GM18507 (cell line): ENCODE results near the gene NES.

Experiments used
- DNase-seq: peaks from one replicate; pipeline ENCODE4 v3.0.0; 2011; ENCODE audit warnings: low read depth; ENCODE audit not compliant: insufficient read length; ENCODE audit errors: extremely low spot score
- FAIRE-seq: peaks from 2 replicates; lab custom pipeline; 2011; peaks lifted over from hg19 to GRCh38; lab: Jason Lieb, UNC

The NES gene

DNA sequence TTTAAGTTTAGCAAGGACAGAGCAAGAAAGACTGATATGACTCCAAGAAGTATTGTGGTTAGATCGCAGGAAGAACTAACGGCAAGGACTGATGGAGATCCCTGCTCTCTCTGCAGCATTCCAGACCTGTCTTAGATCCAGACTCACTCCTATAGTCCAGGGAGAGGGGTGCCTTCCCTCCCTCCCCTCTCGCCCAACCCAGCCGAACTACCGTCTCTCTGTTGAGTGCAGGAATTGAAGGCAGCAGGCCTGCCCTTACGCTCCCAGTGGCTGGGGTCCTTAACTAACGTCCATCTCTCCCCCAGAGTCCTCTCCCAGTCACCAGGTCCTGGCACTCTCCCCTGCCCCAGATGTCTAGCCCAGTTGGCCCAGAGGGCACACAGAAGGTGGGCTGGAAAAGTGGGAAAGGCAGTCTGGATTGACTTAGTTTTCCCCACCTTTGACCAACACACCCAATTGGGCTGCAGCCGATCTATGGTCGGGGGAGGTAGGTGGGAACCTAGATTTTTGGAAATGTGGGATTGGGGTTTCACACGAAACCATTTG is 27.0 kb upstream of the NES start:
- DNase-seq (no peak), FAIRE-seq (no peak)

- FAIRE-seq (no peak), DNase-seq (no peak)
Observed at GRCh38 chr1:156703741-156704140, 26.5 kb upstream of the NES start.

GRCh38 chr1:156703336-156703735 is 26.1 kb upstream of the NES start:
- DNase-seq: no peak

DNA sequence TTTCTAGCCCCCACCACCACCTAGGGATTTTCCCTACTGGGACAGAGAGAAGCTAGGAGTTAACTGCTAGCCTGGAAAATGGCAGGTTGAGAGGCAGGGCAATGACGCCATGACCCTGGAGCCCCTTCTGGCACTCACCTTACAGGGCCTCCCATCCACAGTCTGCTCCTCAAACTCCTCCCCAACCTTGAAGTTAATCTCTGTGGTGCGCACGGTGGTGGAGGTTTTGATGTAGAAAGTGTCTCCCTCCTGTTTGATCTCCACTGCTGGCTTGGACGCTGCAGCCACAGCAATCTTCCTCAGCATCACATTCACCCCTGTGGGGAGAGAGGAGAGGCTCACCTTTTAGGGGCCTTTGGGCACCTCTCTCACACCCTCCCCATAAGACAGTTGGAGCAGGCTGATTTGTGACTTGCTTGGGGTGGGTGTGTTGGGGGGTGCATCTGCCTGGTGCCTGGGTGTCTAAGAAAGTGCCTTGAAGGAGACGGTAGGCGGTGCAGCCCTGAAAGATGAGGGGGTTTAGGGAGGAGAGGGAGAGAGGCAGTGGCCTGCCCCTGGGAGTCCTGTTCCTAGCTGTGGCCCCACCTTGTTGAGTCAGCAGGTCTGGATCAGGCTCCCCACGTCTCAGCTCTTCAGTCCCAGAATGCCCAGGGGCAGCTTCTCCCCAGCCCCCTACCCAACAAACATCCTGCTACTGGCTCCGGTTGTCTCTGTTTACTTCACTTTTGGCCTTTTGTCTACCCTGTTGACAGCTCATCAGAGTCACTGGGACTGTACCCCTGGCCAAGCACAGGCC is 23.7 kb upstream of the NES start:
- FAIRE-seq: no peak
- DNase-seq: no peak

More at GRCh38 chr1:156703336-156703735, 26.1 kb upstream of the NES start:
- no peak for FAIRE-seq

DNA sequence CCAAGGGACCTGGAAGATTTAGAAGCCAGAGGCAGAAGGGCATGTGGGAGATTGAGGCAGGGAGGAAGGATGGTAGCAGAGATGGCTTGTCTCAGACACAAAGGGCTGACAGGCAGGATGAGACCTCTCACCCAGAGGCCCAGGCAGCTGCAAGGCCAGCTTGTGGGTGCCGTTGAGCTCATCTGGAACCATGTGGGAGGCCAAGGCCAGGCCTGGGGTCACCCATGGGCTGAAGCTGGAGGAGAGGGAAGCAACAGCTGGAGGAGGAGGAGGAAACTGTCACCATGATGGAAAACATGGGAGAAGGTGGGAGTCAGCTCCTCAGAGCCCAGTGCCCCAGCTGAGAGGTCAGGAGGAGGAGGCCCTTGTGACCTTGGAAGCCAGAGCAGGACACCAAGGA is 21.8 kb upstream of the NES start:
- no peak for FAIRE-seq

GRCh38 chr1:156697481-156697880 is 20.3 kb upstream of the NES start:
- FAIRE-seq: no peak

More for the DNA sequence above, 21.8 kb upstream of the NES start:
- no peak for DNase-seq

DNA sequence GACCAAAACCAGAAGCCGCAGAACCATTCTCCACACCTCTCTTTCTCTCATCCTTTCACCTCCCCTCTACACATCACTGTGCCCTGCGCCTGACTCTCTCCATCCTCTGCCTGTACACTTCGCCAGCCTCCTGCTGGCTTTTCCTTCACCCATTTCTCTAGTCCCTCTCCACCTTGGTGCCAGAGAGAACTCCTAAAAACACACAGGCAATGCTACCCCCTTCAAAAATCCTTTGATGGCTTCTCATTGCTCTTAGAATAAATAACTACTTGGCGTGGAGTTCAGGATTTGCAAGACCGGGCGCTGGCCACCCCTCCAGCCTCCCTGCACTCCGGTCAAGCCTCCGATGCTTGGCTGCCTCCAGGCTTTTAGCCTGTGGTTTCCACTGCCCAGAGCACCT is 19.5 kb upstream of the NES start:
- FAIRE-seq: no peak
- DNase-seq: no peak

More at GRCh38 chr1:156697481-156697880, 20.3 kb upstream of the NES start:
- DNase-seq: no peak

DNA sequence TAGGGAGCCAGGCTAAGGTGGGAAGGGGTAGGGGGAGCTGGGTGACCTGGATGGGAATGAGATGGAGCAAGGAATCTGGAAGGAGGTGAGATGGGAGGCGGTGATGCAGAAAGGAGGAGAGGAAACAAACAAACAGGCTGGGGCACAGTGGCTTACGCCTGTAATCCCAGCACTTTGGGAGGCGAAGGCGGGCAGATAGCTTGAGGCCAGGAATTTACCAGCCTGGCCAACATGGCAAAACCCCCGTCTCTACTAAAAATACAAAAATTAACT is 17.4 kb upstream of the NES start:
- DNase-seq (no peak), FAIRE-seq (no peak)

- FAIRE-seq (no peak), DNase-seq (no peak)
Observed at GRCh38 chr1:156693848-156694689, 16.9 kb upstream of the NES start.

GRCh38 chr1:156692925-156693847 is 16.0 kb upstream of the NES start:
- FAIRE-seq (no peak), DNase-seq (no peak)

GRCh38 chr1:156692441-156692924 is 15.3 kb upstream of the NES start:
- FAIRE-seq (no peak), DNase-seq (no peak)

- DNase-seq (no peak), FAIRE-seq (no peak)
Observed at GRCh38 chr1:156691665-156692440, 14.6 kb upstream of the NES start.

- DNase-seq: no peak
- FAIRE-seq: no peak
Observed at GRCh38 chr1:156691191-156691590, 14.0 kb upstream of the NES start.

DNA sequence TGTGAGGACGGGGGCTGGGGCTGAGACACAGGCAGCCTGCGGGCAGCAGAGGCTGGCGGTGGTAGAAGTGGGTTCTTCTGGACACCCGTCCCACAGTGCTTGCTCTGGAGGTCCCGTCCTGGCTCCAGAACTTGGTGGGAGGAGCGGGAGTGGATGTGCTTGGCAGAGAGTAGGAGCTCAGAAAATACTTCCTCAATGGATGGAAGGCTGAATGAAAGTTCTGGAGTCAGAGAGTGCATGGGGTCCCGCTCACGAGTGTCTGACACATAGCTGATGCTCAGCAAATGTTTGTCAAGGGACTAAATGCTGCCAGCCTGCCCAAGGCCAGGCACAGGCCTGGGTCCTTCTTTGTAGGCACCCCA is 13.4 kb upstream of the NES start:
- no peak for DNase-seq
- FAIRE-seq: no peak

GRCh38 chr1:156689953-156690674 is 12.9 kb upstream of the NES start:
- FAIRE-seq (no peak), DNase-seq (no peak)

- FAIRE-seq: peak; percentile 80
- peak; percentile 71 for DNase-seq
Observed at GRCh38 chr1:156689035-156689952, 12.1 kb upstream of the NES start.

- no peak for DNase-seq
- peak; percentile 5 for FAIRE-seq
Observed at GRCh38 chr1:156684227-156684782, 7.1 kb upstream of the NES start.
